Loucy (cell line): Measurements from ENCODE around the gene TUBGCP5.

Source experiments
- H2AFZ ChIP-seq: fragments of 200-600 bp; sonication (generic); 2 replicates; pipeline ENCODE4 v1.6.0; 2016; ENCODE audit warnings: antibody characterized with exemption, mild to moderate bottlenecking, low read length, moderate library complexity
- H3F3A ChIP-seq: fragments of 200-600 bp; 2 replicates; pipeline ENCODE4 v1.6.0; 2016; ENCODE audit warnings: antibody characterized with exemption, low read depth, mild to moderate bottlenecking
- H3K27me3 ChIP-seq: fragments of 200-600 bp; sonication (generic); 2 replicates; pipeline ENCODE4 v1.6.1; 2014; ENCODE audit warnings: low read length, mild to moderate bottlenecking; ENCODE audit not compliant: insufficient read depth, poor library complexity, severe bottlenecking
- H3K36me3 ChIP-seq: fragments of 200-600 bp; sonication (generic); 2 replicates; pipeline ENCODE4 v1.6.1; 2016; ENCODE audit warnings: low read length; ENCODE audit not compliant: insufficient read depth
- H3K4me1 ChIP-seq: fragments of 200-600 bp; sonication (generic); 2 replicates; pipeline ENCODE4 v1.5.1; 2014; ENCODE audit warnings: low read length, mild to moderate bottlenecking; ENCODE audit not compliant: insufficient read depth, poor library complexity, severe bottlenecking
- H3K4me2 ChIP-seq: fragments of 200-600 bp; sonication (generic); 2 replicates; pipeline ENCODE4 v1.6.0; 2014; ENCODE audit warnings: antibody characterized with exemption, low read length, low read depth, mild to moderate bottlenecking; ENCODE audit not compliant: poor library complexity, severe bottlenecking
- H3K4me3 ChIP-seq: fragments of 200-600 bp; sonication (generic); 2 replicates; pipeline ENCODE4 v1.5.1; 2014; ENCODE audit warnings: low read length, mild to moderate bottlenecking, mixed read lengths; ENCODE audit not compliant: poor library complexity, severe bottlenecking
- H3K79me2 ChIP-seq: fragments of 200-600 bp; sonication (generic); 2 replicates; pipeline ENCODE4 v1.6.1; 2014; ENCODE audit warnings: low read length; ENCODE audit not compliant: insufficient read depth
- H3K9ac ChIP-seq: fragments of 200-600 bp; sonication (generic); 2 replicates; pipeline ENCODE4 v1.6.0; 2014; ENCODE audit warnings: mild to moderate bottlenecking, low read depth, low read length, moderate library complexity; ENCODE audit not compliant: poor library complexity, severe bottlenecking
- H3K9me2 ChIP-seq: fragments of 200-600 bp; sonication (generic); replicated peaks from 2 replicates; pipeline ENCODE4 v1.6.1; 2016; ENCODE audit warnings: low read depth, low read length, mixed read lengths
- H3K9me3 ChIP-seq: fragments of 200-600 bp; sonication (generic); 2 replicates; pipeline ENCODE4 v1.6.1; 2014; ENCODE audit warnings: mild to moderate bottlenecking, antibody characterized with exemption, low read length, low read depth; ENCODE audit not compliant: insufficient read depth
- H4K20me1 ChIP-seq: fragments of 200-600 bp; sonication (generic); 2 replicates; pipeline ENCODE4 v1.6.0; 2014; ENCODE audit warnings: antibody characterized with exemption, low read length, mild to moderate bottlenecking; ENCODE audit not compliant: insufficient read depth, poor library complexity, severe bottlenecking
- CTCF ChIP-seq: fragments of 200-600 bp; sonication (generic); conservative IDR thresholded peaks from 2 replicates; pipeline ENCODE4 v1.5.1; 2014; ENCODE audit warnings: mild to moderate bottlenecking, antibody characterized with exemption, low read length
- EZH2phosphoT487 ChIP-seq: fragments of 200-600 bp; IDR thresholded peaks from 2 replicates; pipeline ENCODE4 v1.6.1; 2018; ENCODE audit warnings: antibody characterized with exemption, mild to moderate bottlenecking, moderate library complexity, borderline replicate concordance

TUBGCP5 gene

GRCh38 chr15:22960126-22960525 is 79.2 kb downstream of the TUBGCP5 start:
- no peaks in the 10 kb centered on the region for H3K9me3 ChIP-seq
- TF ChIP-seq EZH2phosphoT487, result no peak
- H3K27me3 ChIP-seq, result no peaks in the 10 kb centered on the region
- no peak overlapping the region for H2AFZ ChIP-seq
- no peak overlapping the region for H3K4me3 ChIP-seq
- H4K20me1 ChIP-seq, result no peaks in the 10 kb centered on the region
- H3K9ac ChIP-seq, result no peak overlapping the region
- no peaks in the 10 kb centered on the region for H3F3A ChIP-seq
- H3K9me2 ChIP-seq, result no peaks in the 10 kb centered on the region
- no peaks in the 10 kb centered on the region for H3K36me3 ChIP-seq
- H3K4me2 ChIP-seq, result no peak overlapping the region
- peaks cover 6% of the 10 kb centered on the region for H3K4me1 ChIP-seq
- H3K79me2 ChIP-seq, result peaks cover 4% of the 10 kb centered on the region; the same call in 1 of the 2 replicates

- Histone ChIP-seq H3K9me2 (no peaks in the 10 kb centered on the region), H3K27me3 (no peaks in the 10 kb centered on the region), H4K20me1 (no peaks in the 10 kb centered on the region), H2AFZ (no peak overlapping the region), H3K4me2 (no peak overlapping the region), H3K36me3 (no peaks in the 10 kb centered on the region), H3K4me1 (peaks cover 6% of the 10 kb centered on the region), H3F3A (no peaks in the 10 kb centered on the region), H3K9me3 (no peaks in the 10 kb centered on the region), H3K9ac (no peak overlapping the region), H3K4me3 (no peak overlapping the region), H3K79me2 (peaks cover 4% of the 10 kb centered on the region; the same call in 1 of the 2 replicates)
- TF ChIP-seq EZH2phosphoT487 (no peak), CTCF (no peak)
Measured at GRCh38 chr15:22959321-22960101, 79.9 kb downstream of the TUBGCP5 start.

- no peaks in the 10 kb centered on the region for H3K9me2 ChIP-seq
- H3K27me3 ChIP-seq, result no peaks in the 10 kb centered on the region
- no peak overlapping the region for H3K9ac ChIP-seq
- no peak overlapping the region for H3K4me3 ChIP-seq
- H3F3A ChIP-seq, result no peaks in the 10 kb centered on the region
- peaks cover 4% of the 10 kb centered on the region; the same call in 1 of the 2 replicates for H3K79me2 ChIP-seq
- H2AFZ ChIP-seq, result no peak overlapping the region
- H3K9me3 ChIP-seq, result no peaks in the 10 kb centered on the region
- no peaks in the 10 kb centered on the region for H3K36me3 ChIP-seq
- no peaks in the 10 kb centered on the region for H4K20me1 ChIP-seq
- H3K4me1 ChIP-seq, result peaks cover 6% of the 10 kb centered on the region
- TF ChIP-seq CTCF, result no peak
- no peak for TF ChIP-seq EZH2phosphoT487
- H3K4me2 ChIP-seq, result peak overlapping the region; percentile 26
Measured at GRCh38 chr15:22958487-22959280, 80.7 kb downstream of the TUBGCP5 start.
